ENCODE measurements around the gene CISD3.

DNA sequence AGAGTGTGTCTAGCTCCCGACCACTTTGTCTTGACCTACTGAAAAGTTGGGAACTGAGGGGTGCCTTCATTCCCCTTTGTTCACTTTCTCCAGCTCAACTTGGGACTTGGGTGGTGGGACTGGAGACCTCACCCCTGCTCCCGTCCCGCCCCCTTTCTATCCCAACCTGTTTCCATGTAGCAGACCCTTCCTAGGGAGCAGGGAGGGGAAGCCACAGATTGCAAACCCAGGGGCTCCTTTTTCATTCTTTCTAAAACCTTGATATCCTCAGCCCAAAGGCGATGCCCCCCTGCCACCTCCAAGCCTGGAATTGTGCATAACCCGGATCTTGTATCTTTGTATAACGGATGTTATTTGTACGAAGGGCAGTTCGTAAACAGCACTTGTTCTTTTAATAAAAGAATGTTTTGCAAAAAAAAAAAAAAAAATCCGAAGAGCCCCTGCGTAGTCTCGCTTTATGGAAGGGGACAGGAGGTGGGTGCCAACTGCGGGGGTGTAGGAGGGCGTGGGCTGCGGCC lies 714 bp upstream of the CISD3 start:
- TF ChIP-seq EZH2 (IDR thresholded peaks at IDR 0.05; ENCODE audit: borderline replicate concordance, low read depth, low read length, poor library complexity, severe bottlenecking) = no peak
- TF ChIP-seq, protein P1, sequence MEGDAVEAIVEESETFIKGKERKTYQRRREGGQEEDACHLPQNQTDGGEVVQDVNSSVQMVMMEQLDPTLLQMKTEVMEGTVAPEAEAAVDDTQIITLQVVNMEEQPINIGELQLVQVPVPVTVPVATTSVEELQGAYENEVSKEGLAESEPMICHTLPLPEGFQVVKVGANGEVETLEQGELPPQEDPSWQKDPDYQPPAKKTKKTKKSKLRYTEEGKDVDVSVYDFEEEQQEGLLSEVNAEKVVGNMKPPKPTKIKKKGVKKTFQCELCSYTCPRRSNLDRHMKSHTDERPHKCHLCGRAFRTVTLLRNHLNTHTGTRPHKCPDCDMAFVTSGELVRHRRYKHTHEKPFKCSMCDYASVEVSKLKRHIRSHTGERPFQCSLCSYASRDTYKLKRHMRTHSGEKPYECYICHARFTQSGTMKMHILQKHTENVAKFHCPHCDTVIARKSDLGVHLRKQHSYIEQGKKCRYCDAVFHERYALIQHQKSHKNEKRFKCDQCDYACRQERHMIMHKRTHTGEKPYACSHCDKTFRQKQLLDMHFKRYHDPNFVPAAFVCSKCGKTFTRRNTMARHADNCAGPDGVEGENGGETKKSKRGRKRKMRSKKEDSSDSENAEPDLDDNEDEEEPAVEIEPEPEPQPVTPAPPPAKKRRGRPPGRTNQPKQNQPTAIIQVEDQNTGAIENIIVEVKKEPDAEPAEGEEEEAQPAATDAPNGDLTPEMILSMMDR (conservative IDR thresholded peaks at IDR 0.05; ENCODE audit: low read depth, low read length) = no peak

Measured in A673 (cell line).